ENCODE measurements around the gene MARCO. TPM values are rescaled to one million over a fixed set of nuclear protein-coding genes. Genes with fewer than 3 reads are reported as not detected.

MARCO gene
- total and polyA plus RNA-seq, 4 donors = 21.8 to 113 (median 61.6) TPM

GRCh38 chr2:119006441-119006840 is 64.4 kb downstream of the MARCO start:
- WGBS = 86% methylated on average over 7 of the region's 7 CpGs
- no peak overlapping the region for H3K27ac ChIP-seq (ENCODE audit: low read depth in 1 of 2, low read length in 2 of 2)
- no peak overlapping the region for H3K9ac ChIP-seq (ENCODE audit: low read depth in 1 of 2, low read length in 2 of 2)
- H3K4me3 ChIP-seq (ENCODE audit: low read depth in 1 of 3, low read length in 3 of 3) = no peak overlapping the region
- H3K9me3 ChIP-seq (ENCODE audit: control insufficient read depth in 4 of 4, low read length in 3 of 4) = no peaks in the 10 kb centered on the region
- peaks cover 0 to 7% (median 0%) of the 10 kb centered on the region in 4 donors for H3K27me3 ChIP-seq (ENCODE audit: control insufficient read depth in 4 of 4, insufficient read depth in 4 of 4, low read length in 3 of 4)
- H3K36me3 ChIP-seq (ENCODE audit: control insufficient read depth in 4 of 4, insufficient read depth in 3 of 4, low read depth in 1 of 4, low read length in 3 of 4) = no peaks in the 10 kb centered on the region
- H3K4me1 ChIP-seq (ENCODE audit: control insufficient read depth in 4 of 4, insufficient read depth in 4 of 4, low read length in 3 of 4) = peaks cover 0 to 3% (median 1%) of the 10 kb centered on the region in 4 donors
- TF ChIP-seq HNF4A (conservative IDR thresholded peaks at IDR 0.05) = no peak
- no peak for TF ChIP-seq RXRA (IDR thresholded peaks at IDR 0.05)
- TF ChIP-seq MAX (IDR thresholded peaks at IDR 0.05) = no peak
- TF ChIP-seq RAD21 (IDR thresholded peaks at IDR 0.05) = no peak
- no peak for TF ChIP-seq EGR1 (IDR thresholded peaks at IDR 0.05; ENCODE audit: low read depth in 2 of 2)
- no peak for TF ChIP-seq CTCF (IDR thresholded peaks at IDR 0.05; ENCODE audit: low read depth, low read length, missing input control)
- TF ChIP-seq ZBTB33 (IDR thresholded peaks at IDR 0.05) = no peak
- TF ChIP-seq SP1 (IDR thresholded peaks at IDR 0.05) = no peak
- DNase-seq (ENCODE audit: low spot score) = no peak

- Histone ChIP-seq H3K27ac (ENCODE audit: low read depth in 1 of 2, low read length in 2 of 2) (no peak overlapping the region), H3K36me3 (ENCODE audit: control insufficient read depth in 4 of 4, insufficient read depth in 3 of 4, low read depth in 1 of 4, low read length in 3 of 4) (no peaks in the 10 kb centered on the region), H3K9ac (ENCODE audit: low read depth in 1 of 2, low read length in 2 of 2) (no peak overlapping the region), H3K27me3 (ENCODE audit: control insufficient read depth in 4 of 4, insufficient read depth in 4 of 4, low read length in 3 of 4) (peaks cover 0 to 7% (median under 1%) of the 10 kb centered on the region in 4 donors), H3K4me1 (ENCODE audit: control insufficient read depth in 4 of 4, insufficient read depth in 4 of 4, low read length in 3 of 4) (peaks cover 0 to 7% (median 3%) of the 10 kb centered on the region in 4 donors), H3K9me3 (ENCODE audit: control insufficient read depth in 4 of 4, low read length in 3 of 4) (no peaks in the 10 kb centered on the region), H3K4me3 (ENCODE audit: low read depth in 1 of 3, low read length in 3 of 3) (no peak overlapping the region)
- peak in 1 of 2 donors; percentile 58 for TF ChIP-seq RAD21 (IDR thresholded peaks at IDR 0.05)
- no peak for TF ChIP-seq MAX (IDR thresholded peaks at IDR 0.05)
- TF ChIP-seq HNF4A (conservative IDR thresholded peaks at IDR 0.05) = no peak
- DNase-seq (ENCODE audit: low spot score) = no peak
- WGBS = 59% methylated on average over 2 of the region's 2 CpGs
Measured at GRCh38 chr2:119008108-119008507, 66.1 kb downstream of the MARCO start.

- 63% methylated on average over 3 of the region's 3 CpGs for WGBS
- peaks cover 0 to 7% (median under 1%) of the 10 kb centered on the region in 4 donors for H3K27me3 ChIP-seq (ENCODE audit: control insufficient read depth in 4 of 4, insufficient read depth in 4 of 4, low read length in 3 of 4)
- no peaks in the 10 kb centered on the region for H3K36me3 ChIP-seq (ENCODE audit: control insufficient read depth in 4 of 4, insufficient read depth in 3 of 4, low read depth in 1 of 4, low read length in 3 of 4)
- TF ChIP-seq JUND (IDR thresholded peaks at IDR 0.05) (no peak), HNF4A (conservative IDR thresholded peaks at IDR 0.05) (no peak), ATF3 (IDR thresholded peaks at IDR 0.05) (no peak), ZBTB33 (IDR thresholded peaks at IDR 0.05) (no peak), EGR1 (IDR thresholded peaks at IDR 0.05; ENCODE audit: low read depth in 2 of 2) (no peak), MAX (IDR thresholded peaks at IDR 0.05) (no peak), TAF1 (conservative IDR thresholded peaks at IDR 0.05) (no peak), FOXA2 (IDR thresholded peaks at IDR 0.05) (no peak), RXRA (IDR thresholded peaks at IDR 0.05) (no peak)
- no peak overlapping the region for H3K9ac ChIP-seq (ENCODE audit: low read depth in 1 of 2, low read length in 2 of 2)
- peaks cover 0 to 7% (median 3%) of the 10 kb centered on the region in 4 donors for H3K4me1 ChIP-seq (ENCODE audit: control insufficient read depth in 4 of 4, insufficient read depth in 4 of 4, low read length in 3 of 4)
- DNase-seq (ENCODE audit: low spot score) = no peak
- no peak overlapping the region for H3K4me3 ChIP-seq (ENCODE audit: low read depth in 1 of 3, low read length in 3 of 3)
- no peak overlapping the region for H3K27ac ChIP-seq (ENCODE audit: low read depth in 1 of 2, low read length in 2 of 2)
- no peaks in the 10 kb centered on the region for H3K9me3 ChIP-seq (ENCODE audit: control insufficient read depth in 4 of 4, low read length in 3 of 4)
Measured at GRCh38 chr2:119009110-119009509, 67.1 kb downstream of the MARCO start.
